Suprapubic skin (tissue), 4 donors: ENCODE results near the gene SPSB3. TPM values are rescaled to one million over a fixed set of nuclear protein-coding genes. Genes with fewer than 3 reads are reported as not detected.

Experiments
- DNase-seq, 2 donors: peaks; one replicate each; pipeline ENCODE4 v3.0.0-alpha.2; 2019; ENCODE audit warnings: low spot score in 2 of 2
- H3K27ac ChIP-seq: fragments of 200-600 bp; sonication (generic); one replicate; pipeline ENCODE4 v1.5.1; 2019
- H3K27me3 ChIP-seq: fragments of 200-600 bp; sonication (generic); one replicate; pipeline ENCODE4 v1.5.1; 2019
- H3K36me3 ChIP-seq: fragments of 200-600 bp; sonication (generic); one replicate; pipeline ENCODE4 v1.5.1; 2019
- H3K4me1 ChIP-seq: fragments of 200-600 bp; sonication (generic); one replicate; pipeline ENCODE4 v1.5.1; 2019
- H3K4me3 ChIP-seq: fragments of 200-600 bp; sonication (generic); one replicate; pipeline ENCODE4 v1.5.1; 2019; ENCODE audit warnings: mild to moderate bottlenecking
- H3K9me3 ChIP-seq: fragments of 200-600 bp; sonication (generic); one replicate; pipeline ENCODE4 v1.5.1; 2019
- EP300 ChIP-seq: sonication (generic); formaldehyde crosslinking; IDR thresholded peaks from one replicate; pipeline ENCODE4 v1.6.1; 2017; ENCODE audit warnings: antibody characterized with exemption
- POLR2A ChIP-seq, 2 donors: fragments of 450-650 bp; IDR thresholded peaks; one replicate each; pipeline ENCODE4 v1.6.1; 2017; ENCODE audit warnings: antibody characterized with exemption in 2 of 2, mild to moderate bottlenecking in 2 of 2, moderate library complexity in 2 of 2
- POLR2AphosphoS5 ChIP-seq, 3 donors: sonication (generic); formaldehyde crosslinking; IDR thresholded peaks; one replicate each; pipeline ENCODE4 v1.6.1; 2017; ENCODE audit warnings: antibody characterized with exemption in 3 of 3
- WGBS: methylation state at CpG from one replicate; pipeline ENCODE4 v1.1.5; 2018; 5-methylcytosine and 5-hydroxymethylcytosine counted together
- total RNA-seq, 4 donors: library from RNA; depleted of rRNA; stranded (reverse); fragments of >200 nt; gene quantifications; one replicate each; pipeline ENCODE4 v1.1.0, GENCODE V29; 2016
- TF ChIP-seq, protein P1 (sequence below), 2 donors: fragments of 200-600 bp in 1 of 2; fragments of 450-650 bp in 1 of 2; sonication (generic) in 1 of 2; IDR thresholded peaks; one replicate each; pipeline ENCODE4 v1.5.1; 2016 to 2019; ENCODE audit warnings: antibody characterized with exemption in 2 of 2, mild to moderate bottlenecking in 1 of 2, moderate library complexity in 1 of 2

Gene SPSB3
- total RNA-seq, result 100 to 1,000 TPM; 124 to 205 (median 156) TPM

DNA sequence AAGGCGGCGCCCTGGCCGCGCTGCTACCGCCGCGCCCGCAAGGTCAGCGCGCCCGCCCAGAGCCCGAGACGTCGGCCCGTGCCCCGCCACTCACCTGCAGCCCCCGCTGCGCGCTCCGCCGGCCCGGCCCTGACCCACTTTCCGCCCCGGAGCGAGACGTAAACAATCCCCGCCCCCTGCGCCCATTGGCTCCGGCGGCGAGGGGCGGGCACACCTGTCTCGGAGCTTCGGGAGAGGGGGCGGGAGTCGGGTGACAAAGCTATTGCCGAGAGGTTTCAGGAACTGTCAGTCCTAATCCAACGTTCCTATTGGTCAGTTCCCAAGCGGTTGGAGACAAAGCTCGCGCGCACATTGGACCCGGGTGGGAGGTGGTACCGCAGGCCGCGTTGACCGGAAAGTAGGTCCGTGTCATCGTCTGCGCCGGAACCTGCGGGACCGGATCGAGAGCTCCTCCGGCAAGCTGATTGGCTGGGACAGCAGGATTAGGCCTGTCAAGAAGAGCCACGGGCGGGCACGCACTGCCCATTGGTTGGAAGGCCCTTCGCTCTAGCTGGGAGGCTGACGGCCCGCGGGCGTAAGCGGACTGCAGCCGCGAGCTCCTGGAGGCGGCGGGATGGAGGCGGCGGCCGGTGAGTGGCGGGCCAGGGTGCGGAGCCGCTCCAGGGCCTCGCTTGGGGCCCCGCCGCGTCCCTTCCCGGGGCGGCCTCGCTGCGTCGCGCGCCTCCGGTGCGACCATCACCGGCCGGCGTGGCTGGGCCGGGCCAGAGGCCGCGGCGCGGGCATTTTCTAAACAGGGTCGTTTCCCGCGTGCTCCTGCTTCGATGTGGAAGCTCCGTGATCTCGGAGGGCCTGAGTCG, at the start of gene SPSB3, which contains the start of gene NUBP2:
Gene SPSB3 (minus strand): TSS at position 164 of the 857 bp plus-strand sequence. CDS start 1,088 bp downstream, outside the sequence.
Gene NUBP2 (plus strand): TSS at position 553 of the 857 bp plus-strand sequence. CDS start 61 bp downstream, at position 614.
- H3K27me3 ChIP-seq, result no peaks in the 10 kb centered on the region
- peak in 1 of 2 donors; percentile 46 for TF ChIP-seq POLR2A (IDR thresholded peaks at IDR 0.05)
- peak in 2 of 3 donors; percentile 22 to 96 for TF ChIP-seq POLR2AphosphoS5 (IDR thresholded peaks at IDR 0.05)
- TF ChIP-seq EP300, result no peak
- TF ChIP-seq, protein P1, sequence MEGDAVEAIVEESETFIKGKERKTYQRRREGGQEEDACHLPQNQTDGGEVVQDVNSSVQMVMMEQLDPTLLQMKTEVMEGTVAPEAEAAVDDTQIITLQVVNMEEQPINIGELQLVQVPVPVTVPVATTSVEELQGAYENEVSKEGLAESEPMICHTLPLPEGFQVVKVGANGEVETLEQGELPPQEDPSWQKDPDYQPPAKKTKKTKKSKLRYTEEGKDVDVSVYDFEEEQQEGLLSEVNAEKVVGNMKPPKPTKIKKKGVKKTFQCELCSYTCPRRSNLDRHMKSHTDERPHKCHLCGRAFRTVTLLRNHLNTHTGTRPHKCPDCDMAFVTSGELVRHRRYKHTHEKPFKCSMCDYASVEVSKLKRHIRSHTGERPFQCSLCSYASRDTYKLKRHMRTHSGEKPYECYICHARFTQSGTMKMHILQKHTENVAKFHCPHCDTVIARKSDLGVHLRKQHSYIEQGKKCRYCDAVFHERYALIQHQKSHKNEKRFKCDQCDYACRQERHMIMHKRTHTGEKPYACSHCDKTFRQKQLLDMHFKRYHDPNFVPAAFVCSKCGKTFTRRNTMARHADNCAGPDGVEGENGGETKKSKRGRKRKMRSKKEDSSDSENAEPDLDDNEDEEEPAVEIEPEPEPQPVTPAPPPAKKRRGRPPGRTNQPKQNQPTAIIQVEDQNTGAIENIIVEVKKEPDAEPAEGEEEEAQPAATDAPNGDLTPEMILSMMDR (IDR thresholded peaks at IDR 0.05), result no peak
- peak; percentile 100 for DNase-seq
- peaks cover 40% of the 10 kb centered on the region for H3K36me3 ChIP-seq
- H3K4me3 ChIP-seq, result peak within 1 kb of the TSS; percentile 79
- H3K4me1 ChIP-seq, result peaks cover 47% of the 10 kb centered on the region
- no peaks in the 10 kb centered on the region for H3K9me3 ChIP-seq
- peak within 1 kb of the TSS; percentile 92 for H3K27ac ChIP-seq
- WGBS, result 0% methylated on average over 2 of the region's 102 CpGs

- H3K9me3 ChIP-seq, result no peaks in the 10 kb centered on the region
- 87% methylated on average over 16 of the region's 19 CpGs for WGBS
- DNase-seq, result peak in 1 of 2 donors; percentile 55
- H3K27me3 ChIP-seq, result no peaks in the 10 kb centered on the region
- TF ChIP-seq POLR2A (IDR thresholded peaks at IDR 0.05), result no peak
- TF ChIP-seq, protein P1 (IDR thresholded peaks at IDR 0.05), result no peak
- TF ChIP-seq POLR2AphosphoS5 (IDR thresholded peaks at IDR 0.05), result no peak
- TF ChIP-seq EP300, result no peak
- no peak overlapping the region for H3K27ac ChIP-seq
- H3K36me3 ChIP-seq, result peaks cover 4% of the 10 kb centered on the region
- peaks cover 55% of the 10 kb centered on the region for H3K4me1 ChIP-seq
- no peak overlapping the region for H3K4me3 ChIP-seq
These were observed 49.1 kb upstream of the SPSB3 start for GRCh38 chr16:1831186-1832075.

- no peak overlapping the region for H3K27ac ChIP-seq
- 25% methylated on average over 3 of the region's 3 CpGs for WGBS
- DNase-seq, result peak in 1 of 2 donors; percentile 35
- H3K4me3 ChIP-seq, result no peak overlapping the region
- peaks cover 4% of the 10 kb centered on the region for H3K36me3 ChIP-seq
- H3K27me3 ChIP-seq, result no peaks in the 10 kb centered on the region
- TF ChIP-seq POLR2A (IDR thresholded peaks at IDR 0.05) (no peak), POLR2AphosphoS5 (IDR thresholded peaks at IDR 0.05) (no peak), EP300 (no peak)
- TF ChIP-seq, protein P1 (IDR thresholded peaks at IDR 0.05), result no peak
- H3K9me3 ChIP-seq, result no peaks in the 10 kb centered on the region
- H3K4me1 ChIP-seq, result peaks cover 63% of the 10 kb centered on the region
These were observed 47.8 kb upstream of the SPSB3 start for GRCh38 chr16:1830213-1830612.

DNA sequence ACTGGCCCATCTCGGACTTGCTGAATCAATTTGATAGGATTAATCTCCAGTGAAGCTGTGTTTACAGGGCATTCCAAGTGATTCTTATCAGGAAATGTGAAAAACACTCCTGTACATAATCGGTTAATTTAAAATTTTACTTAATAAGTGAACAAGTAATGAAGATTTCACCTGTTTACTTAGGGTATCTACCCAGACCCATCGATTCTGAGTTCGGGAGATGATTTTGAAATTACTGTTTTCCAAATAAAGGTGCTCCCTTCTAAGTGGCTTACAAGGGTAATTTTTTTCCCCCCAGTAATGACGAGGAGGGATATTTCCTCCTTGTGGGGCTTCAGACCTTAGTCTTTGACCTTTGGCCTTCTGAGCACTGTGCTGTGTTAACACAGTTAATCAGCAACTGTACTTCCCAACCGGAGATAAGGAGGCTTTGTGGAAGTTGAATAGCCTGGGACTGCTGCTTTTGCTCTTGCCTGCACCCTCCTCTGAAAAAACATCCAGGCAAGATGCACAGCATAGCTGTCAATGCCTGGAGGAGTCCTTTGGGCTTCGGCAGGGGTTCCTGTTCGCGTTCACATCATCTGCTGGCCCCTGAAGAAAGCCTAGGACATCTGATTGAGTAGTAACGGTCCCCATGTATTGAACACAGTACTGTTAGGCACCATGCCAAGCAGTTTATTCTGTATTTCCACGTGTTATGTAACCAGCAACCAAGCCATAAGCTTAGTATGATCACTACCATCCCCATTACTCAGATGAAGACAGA, 46.5 kb upstream of the SPSB3 start:
- TF ChIP-seq, protein P1 (IDR thresholded peaks at IDR 0.05), result no peak
- TF ChIP-seq POLR2AphosphoS5 (IDR thresholded peaks at IDR 0.05) (no peak), EP300 (no peak), POLR2A (IDR thresholded peaks at IDR 0.05) (no peak)
- H3K27ac ChIP-seq, result no peak overlapping the region
- peak overlapping the region; percentile 93 for H3K4me3 ChIP-seq
- peaks cover 4% of the 10 kb centered on the region for H3K36me3 ChIP-seq
- no peaks in the 10 kb centered on the region for H3K27me3 ChIP-seq
- DNase-seq, result peak in 1 of 2 donors; percentile 45
- H3K9me3 ChIP-seq, result no peaks in the 10 kb centered on the region
- peaks cover 61% of the 10 kb centered on the region for H3K4me1 ChIP-seq
- WGBS, result 60% methylated on average over 10 of the region's 11 CpGs
